ENCODE data around the gene APBB1IP.

Gene APBB1IP

DNA sequence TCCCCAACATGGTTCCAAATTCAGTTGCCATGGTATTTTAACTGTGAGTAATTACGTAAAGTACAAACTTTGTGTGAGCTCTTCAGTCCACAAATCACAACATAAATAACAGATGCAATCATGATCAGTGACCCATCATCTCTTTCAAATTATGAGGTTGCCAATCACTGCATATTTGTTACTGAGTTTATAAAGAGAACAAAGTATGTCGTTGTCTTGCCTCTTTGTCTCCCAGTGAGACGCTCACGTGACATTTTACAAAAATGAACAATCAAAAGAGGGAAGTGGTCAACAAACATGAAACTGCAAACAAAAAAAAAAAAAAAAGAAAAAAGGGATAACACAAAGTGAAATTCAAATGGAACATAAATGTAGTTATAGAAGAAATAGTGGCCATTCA is 136.6 kb downstream of the APBB1IP start:
- no peak for TF ChIP-seq TCF12 (IDR thresholded peaks at IDR 0.05; ENCODE audit: low read depth)
- no peak for TF ChIP-seq MAX (IDR thresholded peaks at IDR 0.05)
- TF ChIP-seq EP300 (IDR thresholded peaks at IDR 0.05; ENCODE audit: borderline replicate concordance): no peak
- TF ChIP-seq USF1 (IDR thresholded peaks at IDR 0.05): no peak
- no peak for TF ChIP-seq CEBPB (IDR thresholded peaks at IDR 0.05)
- TF ChIP-seq YY1 (IDR thresholded peaks at IDR 0.05; ENCODE audit: low read depth): no peak
- no peak for TF ChIP-seq TEAD4 (IDR thresholded peaks at IDR 0.05)
- no peak for TF ChIP-seq CREB1 (IDR thresholded peaks at IDR 0.05; ENCODE audit: low read depth)
- no peak for TF ChIP-seq NFIC (IDR thresholded peaks at IDR 0.05)
- no peak for TF ChIP-seq TAF1 (IDR thresholded peaks at IDR 0.05; ENCODE audit: low read depth)
- TF ChIP-seq, protein P1, sequence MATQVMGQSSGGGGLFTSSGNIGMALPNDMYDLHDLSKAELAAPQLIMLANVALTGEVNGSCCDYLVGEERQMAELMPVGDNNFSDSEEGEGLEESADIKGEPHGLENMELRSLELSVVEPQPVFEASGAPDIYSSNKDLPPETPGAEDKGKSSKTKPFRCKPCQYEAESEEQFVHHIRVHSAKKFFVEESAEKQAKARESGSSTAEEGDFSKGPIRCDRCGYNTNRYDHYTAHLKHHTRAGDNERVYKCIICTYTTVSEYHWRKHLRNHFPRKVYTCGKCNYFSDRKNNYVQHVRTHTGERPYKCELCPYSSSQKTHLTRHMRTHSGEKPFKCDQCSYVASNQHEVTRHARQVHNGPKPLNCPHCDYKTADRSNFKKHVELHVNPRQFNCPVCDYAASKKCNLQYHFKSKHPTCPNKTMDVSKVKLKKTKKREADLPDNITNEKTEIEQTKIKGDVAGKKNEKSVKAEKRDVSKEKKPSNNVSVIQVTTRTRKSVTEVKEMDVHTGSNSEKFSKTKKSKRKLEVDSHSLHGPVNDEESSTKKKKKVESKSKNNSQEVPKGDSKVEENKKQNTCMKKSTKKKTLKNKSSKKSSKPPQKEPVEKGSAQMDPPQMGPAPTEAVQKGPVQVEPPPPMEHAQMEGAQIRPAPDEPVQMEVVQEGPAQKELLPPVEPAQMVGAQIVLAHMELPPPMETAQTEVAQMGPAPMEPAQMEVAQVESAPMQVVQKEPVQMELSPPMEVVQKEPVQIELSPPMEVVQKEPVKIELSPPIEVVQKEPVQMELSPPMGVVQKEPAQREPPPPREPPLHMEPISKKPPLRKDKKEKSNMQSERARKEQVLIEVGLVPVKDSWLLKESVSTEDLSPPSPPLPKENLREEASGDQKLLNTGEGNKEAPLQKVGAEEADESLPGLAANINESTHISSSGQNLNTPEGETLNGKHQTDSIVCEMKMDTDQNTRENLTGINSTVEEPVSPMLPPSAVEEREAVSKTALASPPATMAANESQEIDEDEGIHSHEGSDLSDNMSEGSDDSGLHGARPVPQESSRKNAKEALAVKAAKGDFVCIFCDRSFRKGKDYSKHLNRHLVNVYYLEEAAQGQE (IDR thresholded peaks at IDR 0.05; ENCODE audit: low read depth): no peak
- TF ChIP-seq EGR1 (IDR thresholded peaks at IDR 0.05): no peak
- no peak for TF ChIP-seq ZBTB7A (IDR thresholded peaks at IDR 0.05; ENCODE audit: low read depth)
- no peak for TF ChIP-seq RAD21 (IDR thresholded peaks at IDR 0.05; ENCODE audit: low read depth)
- no peak for TF ChIP-seq FOXM1 (IDR thresholded peaks at IDR 0.05; ENCODE audit: borderline replicate concordance, low read depth)

DNA sequence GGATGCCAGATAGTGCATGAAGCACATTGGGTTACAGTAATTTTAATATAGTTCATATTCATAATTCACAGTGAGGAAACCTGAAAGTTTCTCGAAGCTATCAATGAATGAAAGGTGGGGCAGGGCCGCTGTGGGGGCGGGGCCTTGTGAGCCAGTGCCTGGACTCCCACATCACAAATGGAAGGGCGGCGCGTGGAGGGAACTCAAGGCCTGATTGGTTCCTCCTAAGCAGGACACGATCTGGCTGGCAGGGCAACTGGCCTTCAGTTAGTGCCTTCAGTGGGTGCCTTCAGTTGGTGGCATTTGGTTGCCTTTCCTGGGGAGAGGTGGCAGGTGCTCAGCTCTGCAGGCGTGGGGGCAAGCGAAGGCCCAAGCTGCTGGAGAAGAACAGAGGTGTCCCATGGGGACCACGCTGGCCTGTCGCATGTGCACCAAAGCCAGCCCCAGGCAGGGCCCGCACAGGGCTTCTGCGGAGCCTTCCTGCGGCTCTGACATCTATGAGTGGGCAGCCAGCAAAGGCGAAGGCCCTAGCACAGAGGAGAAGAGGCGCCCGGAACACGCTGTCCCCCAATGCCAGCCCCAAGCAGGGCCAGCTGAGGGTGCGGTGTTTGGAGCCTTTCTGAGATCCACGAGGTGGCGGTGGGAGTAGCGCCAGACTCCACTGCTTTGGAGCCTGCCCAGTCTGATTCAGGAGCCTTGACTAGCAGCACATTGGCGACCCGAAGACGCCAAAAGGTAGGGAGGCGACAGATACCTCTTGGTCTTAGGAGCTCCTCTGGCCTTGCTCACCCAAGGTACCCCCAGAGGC is 141.3 kb downstream of the APBB1IP start:
- no peak for TF ChIP-seq YY1 (IDR thresholded peaks at IDR 0.05; ENCODE audit: low read depth)

DNA sequence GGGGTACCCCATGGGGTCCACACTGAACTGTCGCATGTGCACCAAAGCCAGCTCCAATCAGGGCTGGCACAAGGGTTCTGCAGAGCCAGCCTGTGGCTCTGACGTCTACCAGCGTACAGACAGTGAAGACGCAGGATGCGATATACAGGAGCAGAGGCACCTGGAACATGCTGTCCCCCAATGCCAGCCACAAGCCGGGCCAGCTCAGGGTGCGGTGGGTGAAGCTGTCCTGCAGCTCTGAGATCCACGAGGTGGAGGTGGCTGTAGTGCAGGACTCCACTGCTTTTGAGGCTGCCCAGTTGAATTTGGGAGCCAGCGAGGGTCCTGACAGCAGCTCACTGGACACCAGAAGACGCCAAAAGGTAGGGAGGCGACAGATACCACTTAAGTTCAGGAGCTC is 148.1 kb downstream of the APBB1IP start:
- TF ChIP-seq NFIC (IDR thresholded peaks at IDR 0.05) (no peak), TAF1 (IDR thresholded peaks at IDR 0.05; ENCODE audit: low read depth) (no peak), EGR1 (IDR thresholded peaks at IDR 0.05) (no peak), USF1 (IDR thresholded peaks at IDR 0.05) (no peak), CEBPB (IDR thresholded peaks at IDR 0.05) (no peak)
- TF ChIP-seq, protein P1 (IDR thresholded peaks at IDR 0.05; ENCODE audit: low read depth): no peak

- TF ChIP-seq, protein P1 (IDR thresholded peaks at IDR 0.05; ENCODE audit: low read depth): no peak
- TF ChIP-seq MAX (IDR thresholded peaks at IDR 0.05): no peak
- no peak for TF ChIP-seq EP300 (IDR thresholded peaks at IDR 0.05; ENCODE audit: borderline replicate concordance)
- no peak for TF ChIP-seq FOXM1 (IDR thresholded peaks at IDR 0.05; ENCODE audit: borderline replicate concordance, low read depth)
- no peak for TF ChIP-seq EGR1 (IDR thresholded peaks at IDR 0.05)
Measured at GRCh38 chr10:26588611-26589010, 150.5 kb downstream of the APBB1IP start.

GRCh38 chr10:26593896-26594295 is 155.8 kb downstream of the APBB1IP start:
- TF ChIP-seq RAD21 (IDR thresholded peaks at IDR 0.05; ENCODE audit: low read depth) (no peak), CEBPB (IDR thresholded peaks at IDR 0.05) (no peak), EGR1 (IDR thresholded peaks at IDR 0.05) (no peak), MAX (IDR thresholded peaks at IDR 0.05) (no peak), TAF1 (IDR thresholded peaks at IDR 0.05; ENCODE audit: low read depth) (no peak), ZBTB7A (IDR thresholded peaks at IDR 0.05; ENCODE audit: low read depth) (no peak)
- TF ChIP-seq, protein P1 (IDR thresholded peaks at IDR 0.05; ENCODE audit: low read depth): no peak
